PC-3 (cell line): ENCODE measurements around the gene LGALS3BP. TPM values are rescaled to one million over a fixed set of nuclear protein-coding genes. Genes with fewer than 3 reads are reported as not detected.

Source experiments
- ATAC-seq: fragments of 200-7000 bp; cut with Tn5 transposase; 2 replicates; pipeline ENCODE4 v1.9.1; 2020; ENCODE audit warnings: mild to moderate bottlenecking, moderate library complexity
- BruUV-seq: library from RNA; stranded (reverse); fragments of 400-500 nt; replicated peaks from 2 replicates; lab custom pipeline; 2021; lab: Mats Ljungman, UMichigan
- CTCF ChIA-PET: fragments of 300-600 bp; sonication (Branson Sonifier 250); formaldehyde crosslinking; loops from one replicate; lab custom pipeline; 2022; ENCODE audit warnings: antibody characterized with exemption; lab: Charles Lee
- POLR2A ChIA-PET: fragments of 300-600 bp; sonication (Branson Sonifier 250); formaldehyde crosslinking; loops from one replicate; lab custom pipeline; 2022; ENCODE audit warnings: antibody characterized with exemption; ENCODE audit not compliant: unreplicated experiment; lab: Charles Lee
- DNase-seq: peaks from one replicate; pipeline ENCODE4 v3.0.0-alpha.2; 2015
- H2AFZ ChIP-seq: fragments of 300-600 bp; sonication (generic); 2 replicates; pipeline ENCODE4 v1.6.0; 2016; ENCODE audit warnings: antibody characterized with exemption, low read length
- H3F3A ChIP-seq: fragments of 300-600 bp; sonication (generic); one replicate; pipeline ENCODE4 v1.6.0; 2017; ENCODE audit warnings: antibody characterized with exemption, low read length, control low read depth, mild to moderate bottlenecking; ENCODE audit not compliant: unreplicated experiment
- H3K27ac ChIP-seq: fragments of 300-600 bp; sonication (generic); 2 replicates; pipeline ENCODE4 v1.5.1; 2016; ENCODE audit warnings: mild to moderate bottlenecking, low read length
- H3K27me3 ChIP-seq: fragments of 300-600 bp; sonication (generic); 2 replicates; pipeline ENCODE4 v1.6.1; 2016; ENCODE audit warnings: low read length, mixed read lengths
- H3K36me3 ChIP-seq: fragments of 300-600 bp; sonication (generic); 2 replicates; pipeline ENCODE4 v1.6.1; 2016; ENCODE audit warnings: low read depth, mixed run types, low read length, mixed read lengths
- H3K4me1 ChIP-seq: fragments of 300-600 bp; sonication (generic); 2 replicates; pipeline ENCODE4 v1.5.1; 2016; ENCODE audit warnings: low read length; ENCODE audit not compliant: insufficient read depth
- H3K4me2 ChIP-seq: fragments of 300-600 bp; sonication (generic); 2 replicates; pipeline ENCODE4 v1.6.0; 2016; ENCODE audit warnings: low read length
- H3K4me3 ChIP-seq: fragments of 300-600 bp; sonication (generic); 2 replicates; pipeline ENCODE4 v1.5.1; 2016; ENCODE audit warnings: mild to moderate bottlenecking, low read length, mixed read lengths
- H3K79me2 ChIP-seq: fragments of 300-600 bp; sonication (generic); 2 replicates; pipeline ENCODE4 v1.6.1; 2017; ENCODE audit warnings: low read length, mixed read lengths
- H3K9ac ChIP-seq: fragments of 300-600 bp; sonication (generic); 2 replicates; pipeline ENCODE4 v1.6.0; 2016; ENCODE audit warnings: mild to moderate bottlenecking, low read length
- H3K9me2 ChIP-seq: fragments of 300-600 bp; sonication (generic); replicated peaks from 2 replicates; pipeline ENCODE4 v1.6.1; 2016; ENCODE audit warnings: mixed run types, low read length, mixed read lengths
- H3K9me3 ChIP-seq: fragments of 300-600 bp; sonication (generic); 2 replicates; pipeline ENCODE4 v1.6.1; 2016; ENCODE audit warnings: low read length, mixed read lengths
- H4K20me1 ChIP-seq: fragments of 300-600 bp; sonication (generic); 2 replicates; pipeline ENCODE4 v1.6.1; 2016; ENCODE audit warnings: low read length, mixed read lengths
- EZH2 ChIP-seq: fragments of 300-600 bp; sonication (generic); IDR thresholded peaks from one replicate; pipeline ENCODE4 v1.6.1; 2017; ENCODE audit warnings: antibody characterized with exemption, mild to moderate bottlenecking, low read length; ENCODE audit not compliant: unreplicated experiment
- EZH2phosphoT487 ChIP-seq: fragments of 300-600 bp; sonication (generic); IDR thresholded peaks from 2 replicates; pipeline ENCODE4 v1.6.1; 2018; ENCODE audit warnings: mild to moderate bottlenecking, antibody characterized with exemption, low read length, borderline replicate concordance
- intact Hi-C: fragments of 100-400 bp; cut with micrococcal nuclease; formaldehyde crosslinking; loops from 2 replicates; pipeline ENCODE4 v1.9.0; 2023
- total RNA-seq: library from RNA; depleted of rRNA; stranded (reverse); fragments of >200 nt; gene quantifications from 2 replicates; pipeline ENCODE4 v1.2.3, GENCODE V29; 2014
- TF ChIP-seq, protein P1 (sequence below): fragments of 300-600 bp; sonication (generic); conservative IDR thresholded peaks from 2 replicates; pipeline ENCODE4 v1.5.1; 2017; ENCODE audit warnings: antibody characterized with exemption, low read depth, mild to moderate bottlenecking, low read length

LGALS3BP gene
- total RNA-seq, 1 experiment from 2014 or later: 72.4 TPM

DNA sequence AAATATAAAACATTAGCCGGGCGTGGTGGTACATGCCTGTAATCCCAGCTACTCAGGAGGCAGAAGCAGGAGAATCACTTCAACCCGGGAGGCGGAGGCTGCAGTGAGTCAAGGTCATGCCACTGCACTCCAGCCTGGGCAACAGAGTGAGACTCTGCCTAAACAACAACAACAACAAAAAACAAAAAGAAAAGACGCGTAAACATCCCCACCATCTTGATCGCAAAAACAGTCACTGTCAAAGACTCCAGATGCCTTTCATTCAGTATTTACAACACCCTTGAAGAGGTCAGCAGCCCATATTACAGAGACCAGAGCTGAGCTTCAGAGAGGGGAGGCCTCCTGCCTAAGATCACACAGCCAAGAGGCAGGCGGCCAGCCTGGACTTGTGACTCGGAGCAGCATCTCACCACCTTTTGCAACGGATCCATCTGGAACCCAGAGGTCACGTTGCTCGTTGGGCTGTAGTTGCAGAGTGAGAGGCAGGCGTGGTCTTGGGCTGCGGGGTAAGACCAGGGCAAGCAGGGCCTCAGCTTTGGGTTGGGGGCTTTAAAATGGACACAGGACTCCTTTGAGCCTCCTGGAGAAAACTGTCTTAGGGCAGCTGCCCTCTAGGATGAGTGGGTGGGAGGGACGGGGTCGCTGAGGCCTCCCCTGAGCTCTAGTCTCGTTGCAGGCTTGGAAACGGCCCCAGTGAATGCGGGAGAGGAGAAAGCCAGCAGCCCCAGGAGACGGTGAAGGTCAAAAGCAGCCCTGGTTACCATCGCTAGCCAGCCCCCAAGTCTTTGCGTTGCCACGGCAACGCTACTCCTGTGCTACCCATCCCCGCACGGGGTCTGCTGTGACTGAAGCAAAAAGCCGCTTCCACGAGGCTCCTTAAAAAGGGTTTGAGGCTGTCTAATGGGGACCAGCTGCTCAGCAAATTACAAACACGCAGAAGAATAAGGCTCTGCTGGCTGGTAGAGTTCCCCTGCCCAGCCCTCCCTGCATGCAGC lies 26.1 kb downstream of the LGALS3BP start:
- Histone ChIP-seq H3K27me3 (no peaks in the 10 kb centered on the region), H3K79me2 (no peaks in the 10 kb centered on the region), H3K9me3 (peaks cover 16% of the 10 kb centered on the region), H3K9ac (no peak overlapping the region), H3K4me1 (peaks cover 4% of the 10 kb centered on the region; the same call in 1 of the 2 replicates), H3K9me2 (no peaks in the 10 kb centered on the region), H4K20me1 (no peaks in the 10 kb centered on the region), H2AFZ (no peak overlapping the region), H3K27ac (no peak overlapping the region), H3F3A (no peaks in the 10 kb centered on the region), H3K4me3 (no peak overlapping the region), H3K4me2 (no peak overlapping the region), H3K36me3 (no peaks in the 10 kb centered on the region)
- POLR2A ChIA-PET: interaction anchor here (0.6 kb wide), 1 partner anchor 67 kb away, joined by 3 read pairs; no protein-coding TSS in a partner anchor
- intact Hi-C loops: no loop called here
- TF ChIP-seq EZH2: no peak
- TF ChIP-seq, protein P1, sequence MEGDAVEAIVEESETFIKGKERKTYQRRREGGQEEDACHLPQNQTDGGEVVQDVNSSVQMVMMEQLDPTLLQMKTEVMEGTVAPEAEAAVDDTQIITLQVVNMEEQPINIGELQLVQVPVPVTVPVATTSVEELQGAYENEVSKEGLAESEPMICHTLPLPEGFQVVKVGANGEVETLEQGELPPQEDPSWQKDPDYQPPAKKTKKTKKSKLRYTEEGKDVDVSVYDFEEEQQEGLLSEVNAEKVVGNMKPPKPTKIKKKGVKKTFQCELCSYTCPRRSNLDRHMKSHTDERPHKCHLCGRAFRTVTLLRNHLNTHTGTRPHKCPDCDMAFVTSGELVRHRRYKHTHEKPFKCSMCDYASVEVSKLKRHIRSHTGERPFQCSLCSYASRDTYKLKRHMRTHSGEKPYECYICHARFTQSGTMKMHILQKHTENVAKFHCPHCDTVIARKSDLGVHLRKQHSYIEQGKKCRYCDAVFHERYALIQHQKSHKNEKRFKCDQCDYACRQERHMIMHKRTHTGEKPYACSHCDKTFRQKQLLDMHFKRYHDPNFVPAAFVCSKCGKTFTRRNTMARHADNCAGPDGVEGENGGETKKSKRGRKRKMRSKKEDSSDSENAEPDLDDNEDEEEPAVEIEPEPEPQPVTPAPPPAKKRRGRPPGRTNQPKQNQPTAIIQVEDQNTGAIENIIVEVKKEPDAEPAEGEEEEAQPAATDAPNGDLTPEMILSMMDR: no peak
- no peak for TF ChIP-seq EZH2phosphoT487
- no peak for ATAC-seq
- no peak for DNase-seq
- BruUV-seq: no TSS peak
- CTCF ChIA-PET: interaction anchor here (0.8 kb wide), 1 partner anchor 88 kb away, joined by 4 read pairs; no protein-coding TSS in a partner anchor

DNA sequence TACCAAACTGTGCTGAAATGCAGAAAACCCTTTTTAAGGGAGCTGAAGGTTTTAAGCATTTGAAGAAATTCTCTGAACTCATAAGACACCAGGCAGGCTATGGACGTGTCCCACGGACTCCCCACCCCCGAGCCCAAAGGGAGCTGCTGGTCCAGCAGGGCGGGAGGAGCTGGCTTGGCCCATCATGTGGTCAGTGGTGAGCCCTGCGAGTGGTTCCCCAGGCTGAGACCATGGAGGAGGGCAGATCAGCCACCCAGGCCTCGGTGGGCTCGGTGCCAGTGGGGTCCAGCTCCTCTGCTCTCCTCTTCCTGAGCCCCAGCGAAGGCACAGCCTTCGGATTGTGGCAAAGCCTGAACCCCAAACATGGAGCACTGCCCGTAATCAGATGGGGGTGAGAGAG lies 27.0 kb downstream of the LGALS3BP start:
- H3K4me2 ChIP-seq: no peak overlapping the region
- TF ChIP-seq EZH2phosphoT487: no peak
- no peak for TF ChIP-seq EZH2
- TF ChIP-seq, protein P1: no peak
- ChIA-PET CTCF (no interaction called here), POLR2A (interaction anchor here (0.6 kb wide), 1 partner anchor 66 kb away, joined by 3 read pairs; no protein-coding TSS in a partner anchor)
- no peaks in the 10 kb centered on the region for H3K4me1 ChIP-seq
- H3K36me3 ChIP-seq: no peaks in the 10 kb centered on the region
- no peak for ATAC-seq
- H3K4me3 ChIP-seq: no peak overlapping the region
- no peak overlapping the region for H2AFZ ChIP-seq
- DNase-seq: no peak
- no peak overlapping the region for H3K9ac ChIP-seq
- no peaks in the 10 kb centered on the region for H4K20me1 ChIP-seq
- H3K9me3 ChIP-seq: peaks cover 16% of the 10 kb centered on the region
- no peaks in the 10 kb centered on the region for H3K9me2 ChIP-seq
- H3K27me3 ChIP-seq: no peaks in the 10 kb centered on the region
- no peaks in the 10 kb centered on the region for H3F3A ChIP-seq
- H3K79me2 ChIP-seq: no peaks in the 10 kb centered on the region
- intact Hi-C loops: no loop called here
- no peak overlapping the region for H3K27ac ChIP-seq
- BruUV-seq: no TSS peak
